Glomerular visceral epithelial cell (primary cell): Measurements from ENCODE around the gene TIAL1.
"Not testable (repeated sequence)": the region's sequence is repeated elsewhere in the genome, so short reads cannot be mapped to it uniquely, and the experiment has no call there.

Source experiments
- DNase-seq: peaks from one replicate; pipeline ENCODE4 v3.0.0-alpha.2; 2016; ENCODE audit errors: extremely low spot score

Gene TIAL1

DNA sequence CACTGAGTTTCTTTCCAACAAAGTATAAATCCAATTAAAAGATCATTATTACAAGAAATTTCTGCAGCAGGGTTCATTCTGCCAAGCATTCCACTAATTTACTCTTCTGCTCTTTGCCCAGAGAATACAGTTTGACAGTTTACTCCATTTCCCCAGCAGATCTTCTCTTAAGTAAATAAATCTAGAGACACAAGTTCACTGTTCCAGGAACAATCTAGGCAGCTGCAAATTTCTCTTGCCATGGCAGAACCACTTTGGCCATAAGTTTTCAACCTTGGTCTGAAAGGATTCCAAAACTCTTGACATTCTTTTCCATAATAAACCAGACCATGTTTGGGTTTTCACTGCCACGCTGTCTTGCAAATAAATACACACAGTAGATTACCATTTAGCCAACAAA is 65.7 kb downstream of the TIAL1 start:
- no peak for DNase-seq

DNA sequence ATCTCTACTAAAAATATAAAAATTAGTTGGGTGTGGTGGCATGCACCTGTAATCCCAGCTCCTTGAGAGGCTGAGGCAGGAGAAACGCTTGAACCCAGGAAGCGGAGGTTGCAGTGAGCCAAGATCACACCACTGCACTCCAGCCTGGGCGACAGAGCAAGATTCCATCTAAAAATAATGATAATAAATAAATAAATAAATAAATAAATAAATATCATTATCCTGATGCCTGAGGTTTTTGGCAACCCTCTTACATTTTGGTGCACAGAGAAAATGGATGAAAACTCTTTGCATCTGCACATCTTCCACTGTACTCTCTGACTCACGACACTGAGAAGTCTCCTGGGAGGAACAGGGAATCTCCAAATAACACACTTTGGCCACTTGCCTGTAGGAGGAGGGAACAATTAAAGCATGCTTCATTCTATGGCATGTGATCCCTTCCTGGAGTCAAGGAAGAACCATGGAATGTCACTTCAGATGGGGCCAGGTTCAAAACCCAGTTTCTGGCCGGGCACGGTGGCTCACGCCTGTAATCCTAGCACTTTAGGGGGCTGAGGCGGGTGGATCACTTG is 68.0 kb downstream of the TIAL1 start:
- DNase-seq, result not testable (repeated sequence)

DNA sequence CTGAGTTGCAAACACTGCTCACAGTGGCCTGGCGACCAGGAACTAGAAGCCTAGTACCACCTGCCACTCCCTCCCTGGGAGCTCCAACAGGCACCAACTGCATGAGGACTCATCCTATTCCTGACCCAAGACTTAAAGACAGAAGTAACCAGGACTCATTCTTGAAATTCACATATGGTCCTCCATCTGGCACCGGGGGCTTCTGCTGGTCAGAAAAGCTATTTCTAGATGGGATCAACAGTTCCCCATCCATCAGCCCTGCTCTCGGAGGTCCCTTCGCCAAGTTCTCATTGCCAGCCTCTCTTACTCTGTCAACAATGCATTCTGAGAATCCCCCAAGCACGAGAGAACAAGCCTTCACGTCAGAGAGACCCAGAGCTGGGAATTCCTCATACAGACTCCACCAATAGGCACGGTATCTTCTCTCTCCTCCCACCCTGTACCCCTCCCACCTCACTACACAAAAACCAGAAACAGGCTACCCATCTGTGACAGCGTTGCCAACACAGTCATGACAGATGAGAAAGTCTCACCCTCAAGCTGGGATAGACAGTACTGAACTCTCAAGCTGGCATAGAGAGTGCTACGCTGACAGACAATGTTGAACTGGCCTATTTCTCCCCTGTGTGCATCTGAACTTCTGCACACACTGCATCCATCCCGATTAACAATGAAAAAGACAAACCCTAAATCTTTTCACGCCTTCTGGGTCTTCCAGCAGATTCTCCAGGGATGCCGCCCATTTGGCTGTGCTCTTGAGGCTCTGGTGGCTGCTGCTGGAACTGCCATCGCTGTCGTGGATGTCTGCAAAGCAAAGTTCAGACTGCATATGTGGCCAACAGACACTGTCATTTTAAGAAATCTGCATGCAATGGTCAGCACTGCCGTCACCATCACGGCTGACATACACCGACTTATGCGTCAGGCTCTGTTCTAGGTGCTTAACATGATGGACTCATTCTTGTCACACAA is 69.9 kb downstream of the TIAL1 start:
- DNase-seq, result no peak

DNA sequence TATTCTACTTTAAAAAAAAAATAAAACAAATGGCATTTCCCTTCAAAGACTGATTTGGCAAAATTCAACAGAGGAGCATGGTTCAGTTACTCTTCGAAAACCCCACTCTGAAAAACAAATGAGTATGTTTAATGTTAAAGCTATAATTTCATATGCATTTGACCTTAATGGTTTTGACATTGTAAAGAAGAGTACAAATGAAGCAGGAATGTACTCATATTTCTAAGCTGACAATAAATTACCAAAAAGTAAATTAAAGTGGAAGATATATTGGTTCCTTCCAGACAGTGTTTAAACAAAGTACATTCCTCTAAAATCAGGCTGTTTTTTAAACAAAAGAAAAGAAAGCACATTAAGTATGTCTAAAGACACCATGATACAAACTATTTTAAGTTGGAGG is 70.6 kb downstream of the TIAL1 start:
- DNase-seq, result no peak

DNA sequence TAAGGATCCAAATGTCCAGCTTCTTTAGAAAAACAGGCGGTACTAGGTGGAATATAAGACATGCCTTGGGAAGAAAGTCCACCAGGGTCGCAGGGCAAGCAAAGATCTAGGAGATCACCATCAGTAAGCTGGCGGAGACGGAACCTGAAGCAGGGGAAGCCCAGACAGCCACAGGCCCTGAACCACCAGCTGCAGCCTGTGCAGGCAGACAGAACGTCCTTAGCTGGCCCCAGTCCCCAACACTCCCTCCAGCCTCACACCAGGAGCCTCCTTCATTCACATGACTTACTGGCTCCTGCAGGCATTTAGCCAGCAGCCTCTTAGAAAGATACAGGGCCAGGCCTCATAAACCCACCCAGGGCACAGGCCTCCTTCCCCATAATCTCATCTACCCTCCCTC is 71.6 kb downstream of the TIAL1 start:
- no peak for DNase-seq

DNA sequence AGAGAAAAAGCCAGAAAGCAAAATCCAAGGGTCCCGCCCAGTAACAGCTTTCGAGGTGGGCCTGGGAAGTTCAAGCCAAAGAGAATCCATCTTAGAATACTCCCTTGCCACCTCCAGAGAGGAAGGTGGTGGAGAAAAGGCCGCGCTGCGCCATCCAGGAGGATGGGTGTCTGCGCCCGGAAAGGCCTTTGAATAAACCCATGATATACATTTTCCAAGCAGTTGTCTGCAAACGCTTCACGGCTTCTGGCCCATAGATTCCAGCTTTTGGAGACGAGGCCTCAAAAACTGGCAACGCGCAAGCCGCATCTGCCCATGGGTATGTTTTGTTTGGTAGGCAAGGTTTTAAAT is 72.1 kb downstream of the TIAL1 start:
- no peak for DNase-seq

DNA sequence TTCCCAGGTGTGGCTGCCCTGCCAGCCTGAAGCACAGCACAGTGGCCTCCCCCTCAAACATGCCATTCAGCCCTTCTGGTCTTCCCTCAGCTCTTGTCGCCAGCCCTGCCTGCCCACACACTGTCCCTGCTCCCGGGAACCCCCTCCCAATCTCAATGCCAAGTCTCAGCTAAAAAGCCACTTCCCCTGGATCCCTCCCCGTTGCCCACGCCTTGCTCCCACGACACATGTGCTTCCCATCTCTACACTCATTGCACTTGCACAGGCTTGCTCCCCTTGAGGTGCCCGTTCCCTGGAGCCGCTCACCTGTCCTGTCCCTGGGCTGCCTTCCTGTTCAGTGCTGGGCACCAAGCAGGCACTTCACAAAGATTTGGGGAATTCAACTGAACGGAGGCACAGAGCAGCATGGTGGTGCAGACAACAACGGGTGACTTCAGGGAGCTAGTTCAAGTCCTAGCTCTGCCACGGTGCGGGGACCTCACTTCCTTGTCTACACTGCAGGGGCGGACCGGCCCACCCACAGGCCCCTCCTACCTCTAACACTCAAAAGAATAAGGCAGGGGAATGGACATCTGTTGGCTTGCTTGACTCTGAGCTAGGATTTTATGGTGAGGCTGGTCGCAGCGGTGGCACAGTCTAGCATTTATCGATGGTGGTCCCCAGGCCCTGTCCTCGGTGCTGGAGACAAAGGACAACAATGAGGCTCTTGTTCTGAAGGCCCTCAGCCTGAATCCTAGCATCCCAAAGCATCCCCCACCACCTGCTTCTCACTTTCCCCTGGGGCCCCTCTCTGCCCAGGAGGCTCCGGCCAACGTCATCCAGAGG is 72.7 kb downstream of the TIAL1 start:
- DNase-seq, result no peak
